Transverse colon (tissue), 4 donors: ENCODE measurements around the gene PRRT3. TPM values are rescaled to one million over a fixed set of nuclear protein-coding genes. Genes with fewer than 3 reads are reported as not detected.

Experiments used
- DNase-seq: peaks from one replicate; pipeline ENCODE4 v3.0.0-alpha.2; 2019
- H3K27ac ChIP-seq, 4 donors: fragments of 200-600 bp; sonication (generic); 2 replicates each; pipeline ENCODE4 v1.5.1; 2016 to 2018; ENCODE audit warnings: inconsistent platforms in 4 of 4
- H3K27me3 ChIP-seq: fragments of 200-600 bp; sonication (generic); 2 replicates; pipeline ENCODE4 v1.5.1; 2017; ENCODE audit warnings: inconsistent platforms
- H3K36me3 ChIP-seq, 4 donors: fragments of 200-600 bp; sonication (generic); 2 replicates each; pipeline ENCODE4 v1.5.1; 2017 to 2019; ENCODE audit warnings: inconsistent platforms in 4 of 4
- H3K4me1 ChIP-seq, 4 donors: fragments of 200-600 bp; sonication (generic); 2 replicates each; pipeline ENCODE4 v1.5.1; 2017 to 2020; ENCODE audit warnings: inconsistent platforms in 4 of 4
- H3K4me3 ChIP-seq, 4 donors: fragments of 200-600 bp; sonication (generic); 1 replicate in 1 of 4; 2 replicates in 3 of 4; pipeline versions ENCODE4 v1.5.1 to v1.6.1; 2017 to 2019; ENCODE audit warnings: inconsistent platforms in 4 of 4
- H3K9me3 ChIP-seq, 2 donors: fragments of 200-600 bp; sonication (generic); 2 replicates each; pipeline ENCODE4 v1.5.1; 2017 to 2019; ENCODE audit warnings: inconsistent platforms in 2 of 2
- CTCF ChIP-seq, 5 experiments: fragments of 200-600 bp in 3 of 5; fragments of 450-650 bp in 2 of 5; sonication (generic) in 3 of 5; IDR thresholded peaks; 1 replicate in 2 of 5; 2 replicates in 3 of 5; pipeline ENCODE4 v1.5.1; 2016 to 2017; ENCODE audit warnings: antibody characterized with exemption in 5 of 5, inconsistent platforms in 3 of 5, mild to moderate bottlenecking in 2 of 5, moderate library complexity in 1 of 5
- EP300 ChIP-seq: sonication (generic); formaldehyde crosslinking; IDR thresholded peaks from one replicate; pipeline ENCODE4 v1.6.1; 2017; ENCODE audit warnings: antibody characterized with exemption, low read depth
- POLR2A ChIP-seq: fragments of 450-650 bp; IDR thresholded peaks from one replicate; pipeline ENCODE4 v1.6.1; 2016; ENCODE audit warnings: antibody characterized with exemption, mild to moderate bottlenecking, moderate library complexity
- POLR2AphosphoS5 ChIP-seq, 3 donors: sonication (generic); formaldehyde crosslinking; IDR thresholded peaks; one replicate each; pipeline ENCODE4 v1.6.1; 2016; ENCODE audit warnings: antibody characterized with exemption in 3 of 3
- WGBS, 2 donors: methylation state at CpG; one replicate each; pipeline ENCODE4 v1.1.5; 2018; ENCODE audit warnings: low coverage in 1 of 2; 5-methylcytosine and 5-hydroxymethylcytosine counted together
- in situ Hi-C, 4 donors: fragments of 200-750 bp; cut with MboI; loops; one replicate each; pipeline versions ENCODE4 v1.15.0 to v1.15.1; 2017; ENCODE audit warnings: low sequenced_read_pairs in 3 of 4, low pct_ligation_motif_present in 1 of 4, low pct_unique_long_range_greater_than_20kb in 1 of 4
- intact Hi-C: fragments of 100-400 bp; cut with DNase I; formaldehyde crosslinking; loops from one replicate; pipeline ENCODE4 v1.15.1; 2023; ENCODE audit warnings: low total_unique reads
- total RNA-seq, 4 donors: library from RNA; depleted of rRNA; stranded (reverse); fragments of >200 nt; gene quantifications; one replicate each; pipeline ENCODE4 v1.1.0, GENCODE V29; 2016

The PRRT3 gene
- total RNA-seq, 4 donors from 2014 or later = 0.20 to 3.0 (median 1.6) TPM

GRCh38 chr3:9969632-9970019, 17.4 kb upstream of the PRRT3 start:
- TF ChIP-seq POLR2AphosphoS5 (IDR thresholded peaks at IDR 0.05) (no peak), EP300 (no peak), CTCF (IDR thresholded peaks at IDR 0.05) (no peak), POLR2A (no peak)
- intact Hi-C loops (no loop called here), in situ Hi-C loops (no loop called here)
- Histone ChIP-seq H3K27me3 (no peaks in the 10 kb centered on the region), H3K27ac (no peak overlapping the region), H3K4me3 (no peak overlapping the region), H3K4me1 (no peaks in the 10 kb centered on the region), H3K36me3 (peaks cover 0 to 74% (median 29%) of the 10 kb centered on the region in 4 donors), H3K9me3 (no peaks in the 10 kb centered on the region)
- WGBS, 2 donors = 90 to 97% methylated on average over 4 of the region's 4 CpGs
- no peak for DNase-seq

DNA sequence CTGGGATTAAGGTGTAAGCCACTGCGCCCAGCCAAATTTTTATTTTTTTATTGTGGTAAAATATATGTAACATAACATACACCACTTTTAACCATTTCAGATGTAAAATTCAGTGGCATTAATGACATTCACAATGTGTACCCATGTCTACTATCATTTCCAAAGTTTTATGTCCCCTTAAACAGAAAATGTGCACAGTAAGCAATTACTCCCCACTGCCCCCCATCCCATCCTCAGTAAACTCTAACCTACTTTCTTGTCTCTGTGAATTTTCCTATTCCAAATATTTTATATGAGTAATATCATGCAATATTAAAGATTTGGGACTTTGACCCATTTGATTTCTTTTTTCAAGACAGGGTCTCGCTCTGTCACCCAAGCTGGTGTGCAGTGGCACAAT, 14.6 kb upstream of the PRRT3 start:
- no peaks in the 10 kb centered on the region for H3K4me1 ChIP-seq
- DNase-seq = no peak
- H3K27me3 ChIP-seq = no peaks in the 10 kb centered on the region
- in situ Hi-C loops (no loop called here), intact Hi-C loops (no loop called here)
- TF ChIP-seq EP300 (no peak), POLR2A (no peak), POLR2AphosphoS5 (IDR thresholded peaks at IDR 0.05) (no peak), CTCF (IDR thresholded peaks at IDR 0.05) (no peak)
- peaks cover 0 to 50% (median 25%) of the 10 kb centered on the region in 4 donors for H3K36me3 ChIP-seq
- no peak overlapping the region for H3K27ac ChIP-seq
- H3K4me3 ChIP-seq = no peak overlapping the region
- H3K9me3 ChIP-seq = no peaks in the 10 kb centered on the region
- 92 to 100% methylated on average over 2 of the region's 2 CpGs for WGBS, 2 donors

- peaks cover 0 to 36% (median 18%) of the 10 kb centered on the region in 4 donors for H3K36me3 ChIP-seq
- no peaks in the 10 kb centered on the region for H3K9me3 ChIP-seq
- H3K27me3 ChIP-seq = no peaks in the 10 kb centered on the region
- TF ChIP-seq CTCF (IDR thresholded peaks at IDR 0.05) = no peak
- TF ChIP-seq EP300 = no peak
- TF ChIP-seq POLR2AphosphoS5 (IDR thresholded peaks at IDR 0.05) = no peak
- no peak for TF ChIP-seq POLR2A
- no peak for DNase-seq
- H3K4me1 ChIP-seq = no peaks in the 10 kb centered on the region
- intact Hi-C loops = no loop called here
- H3K27ac ChIP-seq = no peak overlapping the region
- H3K4me3 ChIP-seq = no peak overlapping the region
- in situ Hi-C loops = no loop called here
- WGBS, 2 donors = 90 to 98% methylated on average over 5 to 6 of the region's 6 CpGs
These were observed 13.1 kb upstream of the PRRT3 start for GRCh38 chr3:9965200-9965875.

DNA sequence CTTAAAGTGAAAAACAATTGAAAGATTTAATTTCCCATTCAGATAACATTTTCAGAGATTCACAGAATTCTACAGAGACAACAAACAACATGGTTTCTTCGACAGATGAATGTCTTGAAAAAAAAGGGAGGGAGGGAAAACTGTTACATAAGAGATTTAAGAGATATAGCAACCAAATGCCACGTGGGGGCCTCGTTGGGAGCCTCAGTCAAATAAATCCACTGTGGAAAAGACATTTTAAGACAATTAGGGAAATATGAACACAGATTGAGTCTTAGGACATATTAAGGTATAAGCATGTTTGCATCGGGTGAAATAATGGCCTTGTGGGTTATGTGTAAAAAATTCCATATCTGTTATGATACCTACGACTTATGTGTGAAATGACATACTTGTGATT, 5.0 kb upstream of the PRRT3 start:
- no peak for DNase-seq
- H3K27me3 ChIP-seq = no peaks in the 10 kb centered on the region
- H3K4me3 ChIP-seq = no peak overlapping the region
- no peaks in the 10 kb centered on the region for H3K36me3 ChIP-seq
- no peaks in the 10 kb centered on the region for H3K9me3 ChIP-seq
- intact Hi-C loops = no loop called here
- H3K4me1 ChIP-seq = peaks cover 0 to 3% (median 1%) of the 10 kb centered on the region in 4 donors
- no peak overlapping the region for H3K27ac ChIP-seq
- TF ChIP-seq POLR2A (no peak), EP300 (no peak), POLR2AphosphoS5 (IDR thresholded peaks at IDR 0.05) (no peak), CTCF (IDR thresholded peaks at IDR 0.05) (no peak)
- in situ Hi-C loops = no loop called here
- WGBS, 2 donors = 52 to 59% methylated on average over 4 to 5 of the region's 5 CpGs
